ENCODE data around the gene TMTC2. TPM values are rescaled to one million over a fixed set of nuclear protein-coding genes. Genes with fewer than 3 reads are reported as not detected.

TMTC2 gene
- total and polyA plus RNA-seq, 2 experiments from 2014 or later, result 0.36 to 5.6 TPM

GRCh38 chr12:83130178-83130577 lies 443.5 kb downstream of the TMTC2 start:
- no peaks in the 10 kb centered on the region for H4K20me1 ChIP-seq (ENCODE audit: insufficient read depth)
- H3K79me2 ChIP-seq (ENCODE audit: insufficient read depth), result no peaks in the 10 kb centered on the region
- H3K9ac ChIP-seq, result no peak overlapping the region
- DNase-seq, result no peak
- 89 to 92% methylated on average over 2 of the region's 2 CpGs for WGBS, 2 experiments (ENCODE audit: low coverage in 1 of 2, low lambda C conversion rate in 2 of 2, missing lambda C conversion rate in 2 of 2)
- H3K4me1 ChIP-seq (ENCODE audit: insufficient read depth), result no peaks in the 10 kb centered on the region; the same call in 1 of the 2 replicates
- no peak overlapping the region for H3K4me3 ChIP-seq
- H3K27ac ChIP-seq, result no peak overlapping the region
- no peak for TF ChIP-seq EZH2phosphoT487 (IDR thresholded peaks at IDR 0.05; ENCODE audit: insufficient read depth, low read depth)
- TF ChIP-seq EZH2 (IDR thresholded peaks at IDR 0.05; ENCODE audit: insufficient read depth, poor library complexity, severe bottlenecking), result no peak
- in situ Hi-C loops (cut with MboI), result no loop called here
- H3K27me3 ChIP-seq (replicated peaks; ENCODE audit: insufficient read depth), result no peaks in the 10 kb centered on the region
- H3K9me3 ChIP-seq (ENCODE audit: low read depth), result no peaks in the 10 kb centered on the region
- no peak overlapping the region for H3K4me2 ChIP-seq (ENCODE audit: unreplicated experiment)
- H3F3A ChIP-seq (ENCODE audit: insufficient read depth), result no peaks in the 10 kb centered on the region
- no peaks in the 10 kb centered on the region for H3K9me2 ChIP-seq (ENCODE audit: insufficient read depth)
- no peak overlapping the region for H2AFZ ChIP-seq
- H3K36me3 ChIP-seq (ENCODE audit: low read depth), result no peaks in the 10 kb centered on the region

GRCh38 chr12:83132360-83132759 lies 445.7 kb downstream of the TMTC2 start:
- Histone ChIP-seq H3F3A (ENCODE audit: insufficient read depth) (no peaks in the 10 kb centered on the region), H3K9ac (no peak overlapping the region), H3K9me3 (ENCODE audit: low read depth) (no peaks in the 10 kb centered on the region), H3K27ac (no peak overlapping the region), H3K9me2 (ENCODE audit: insufficient read depth) (no peaks in the 10 kb centered on the region), H3K79me2 (ENCODE audit: insufficient read depth) (no peaks in the 10 kb centered on the region), H4K20me1 (ENCODE audit: insufficient read depth) (no peaks in the 10 kb centered on the region), H3K27me3 (replicated peaks; ENCODE audit: insufficient read depth) (no peaks in the 10 kb centered on the region), H3K4me2 (ENCODE audit: unreplicated experiment) (no peak overlapping the region), H3K4me1 (ENCODE audit: insufficient read depth) (no peaks in the 10 kb centered on the region; the same call in 1 of the 2 replicates), H3K4me3 (no peak overlapping the region), H2AFZ (no peak overlapping the region), H3K36me3 (ENCODE audit: low read depth) (no peaks in the 10 kb centered on the region)
- in situ Hi-C loops (cut with MboI), result no loop called here
- no peak for DNase-seq
- TF ChIP-seq EZH2 (IDR thresholded peaks at IDR 0.05; ENCODE audit: insufficient read depth, poor library complexity, severe bottlenecking) (no peak), EZH2phosphoT487 (IDR thresholded peaks at IDR 0.05; ENCODE audit: insufficient read depth, low read depth) (no peak)
- WGBS, 2 experiments (ENCODE audit: low coverage in 1 of 2, low lambda C conversion rate in 2 of 2, missing lambda C conversion rate in 2 of 2), result 90 to 98% methylated on average over 2 of the region's 2 CpGs

GRCh38 chr12:83136411-83136810 lies 449.7 kb downstream of the TMTC2 start:
- no peak overlapping the region for H2AFZ ChIP-seq
- H3K9ac ChIP-seq, result no peak overlapping the region
- H3K4me3 ChIP-seq, result no peak overlapping the region
- H3K9me3 ChIP-seq (ENCODE audit: low read depth), result no peaks in the 10 kb centered on the region
- TF ChIP-seq EZH2phosphoT487 (IDR thresholded peaks at IDR 0.05; ENCODE audit: insufficient read depth, low read depth), result no peak
- no peak for TF ChIP-seq EZH2 (IDR thresholded peaks at IDR 0.05; ENCODE audit: insufficient read depth, poor library complexity, severe bottlenecking)
- H3K4me1 ChIP-seq (ENCODE audit: insufficient read depth), result no peaks in the 10 kb centered on the region
- H3K4me2 ChIP-seq (ENCODE audit: unreplicated experiment), result no peak overlapping the region
- H3K36me3 ChIP-seq (ENCODE audit: low read depth), result no peaks in the 10 kb centered on the region
- in situ Hi-C loops (cut with MboI), result no loop called here
- no peak overlapping the region for H3K27ac ChIP-seq
- no peaks in the 10 kb centered on the region for H4K20me1 ChIP-seq (ENCODE audit: insufficient read depth)
- H3K79me2 ChIP-seq (ENCODE audit: insufficient read depth), result no peaks in the 10 kb centered on the region
- no peaks in the 10 kb centered on the region for H3K9me2 ChIP-seq (ENCODE audit: insufficient read depth)
- H3K27me3 ChIP-seq (replicated peaks; ENCODE audit: insufficient read depth), result no peaks in the 10 kb centered on the region
- 81 to 100% methylated on average over 1 of the region's 1 CpG for WGBS, 2 experiments (ENCODE audit: low coverage in 1 of 2, low lambda C conversion rate in 2 of 2, missing lambda C conversion rate in 2 of 2)
- H3F3A ChIP-seq (ENCODE audit: insufficient read depth), result no peaks in the 10 kb centered on the region
- no peak for DNase-seq

- Histone ChIP-seq H3K4me2 (ENCODE audit: unreplicated experiment) (no peak overlapping the region), H3K9ac (no peak overlapping the region), H3K9me3 (ENCODE audit: low read depth) (no peaks in the 10 kb centered on the region), H3F3A (ENCODE audit: insufficient read depth) (no peaks in the 10 kb centered on the region), H2AFZ (no peak overlapping the region), H3K27ac (no peak overlapping the region), H3K27me3 (replicated peaks; ENCODE audit: insufficient read depth) (no peaks in the 10 kb centered on the region), H3K4me3 (no peak overlapping the region), H3K36me3 (ENCODE audit: low read depth) (no peaks in the 10 kb centered on the region), H3K79me2 (ENCODE audit: insufficient read depth) (no peaks in the 10 kb centered on the region), H4K20me1 (ENCODE audit: insufficient read depth) (no peaks in the 10 kb centered on the region), H3K4me1 (ENCODE audit: insufficient read depth) (no peaks in the 10 kb centered on the region), H3K9me2 (ENCODE audit: insufficient read depth) (no peaks in the 10 kb centered on the region)
- no peak for TF ChIP-seq EZH2 (IDR thresholded peaks at IDR 0.05; ENCODE audit: insufficient read depth, poor library complexity, severe bottlenecking)
- TF ChIP-seq EZH2phosphoT487 (IDR thresholded peaks at IDR 0.05; ENCODE audit: insufficient read depth, low read depth), result no peak
- WGBS, 2 experiments (ENCODE audit: low coverage in 1 of 2, low lambda C conversion rate in 2 of 2, missing lambda C conversion rate in 2 of 2), result 74 to 80% methylated on average over 13 to 18 of the region's 18 CpGs
- DNase-seq, result no peak
- in situ Hi-C loops (cut with MboI), result no loop called here
Measured at GRCh38 chr12:83140135-83140534, 453.4 kb downstream of the TMTC2 start.

GRCh38 chr12:83141460-83141994 lies 454.8 kb downstream of the TMTC2 start:
- TF ChIP-seq EZH2 (IDR thresholded peaks at IDR 0.05; ENCODE audit: insufficient read depth, poor library complexity, severe bottlenecking) (no peak), EZH2phosphoT487 (IDR thresholded peaks at IDR 0.05; ENCODE audit: insufficient read depth, low read depth) (no peak)
- no peak overlapping the region for H3K4me2 ChIP-seq (ENCODE audit: unreplicated experiment)
- no peaks in the 10 kb centered on the region for H4K20me1 ChIP-seq (ENCODE audit: insufficient read depth)
- no peaks in the 10 kb centered on the region for H3K9me2 ChIP-seq (ENCODE audit: insufficient read depth)
- DNase-seq, result no peak
- 52 to 56% methylated on average over 5 of the region's 5 CpGs for WGBS, 2 experiments (ENCODE audit: low coverage in 1 of 2, low lambda C conversion rate in 2 of 2, missing lambda C conversion rate in 2 of 2)
- H3K4me3 ChIP-seq, result no peak overlapping the region
- no peak overlapping the region for H3K9ac ChIP-seq
- no peaks in the 10 kb centered on the region for H3K36me3 ChIP-seq (ENCODE audit: low read depth)
- in situ Hi-C loops (cut with MboI), result no loop called here
- H3F3A ChIP-seq (ENCODE audit: insufficient read depth), result no peaks in the 10 kb centered on the region
- H3K27ac ChIP-seq, result no peak overlapping the region
- H3K9me3 ChIP-seq (ENCODE audit: low read depth), result no peaks in the 10 kb centered on the region
- H3K4me1 ChIP-seq (ENCODE audit: insufficient read depth), result no peaks in the 10 kb centered on the region
- H3K79me2 ChIP-seq (ENCODE audit: insufficient read depth), result no peaks in the 10 kb centered on the region
- no peak overlapping the region for H2AFZ ChIP-seq
- no peaks in the 10 kb centered on the region for H3K27me3 ChIP-seq (replicated peaks; ENCODE audit: insufficient read depth)

Measured in GM23248 (cell line).